NCI-H524 (cell line): Measurements from ENCODE around the gene FOXG1.
A peak's percentile ranks its signal among the peaks of the same experiment; 100 is the strongest.

ENCODE experiments used
- DNase-seq, 2 experiments: peaks; one replicate each; lab custom pipeline; 2025; lab: John Stamatoyannopoulos, UW

The FOXG1 gene

GRCh38 chr14:28774764-28775735 lies 8.5 kb downstream of the FOXG1 start:
- peak in 1 of 2 experiments; percentile 45 for DNase-seq

DNA sequence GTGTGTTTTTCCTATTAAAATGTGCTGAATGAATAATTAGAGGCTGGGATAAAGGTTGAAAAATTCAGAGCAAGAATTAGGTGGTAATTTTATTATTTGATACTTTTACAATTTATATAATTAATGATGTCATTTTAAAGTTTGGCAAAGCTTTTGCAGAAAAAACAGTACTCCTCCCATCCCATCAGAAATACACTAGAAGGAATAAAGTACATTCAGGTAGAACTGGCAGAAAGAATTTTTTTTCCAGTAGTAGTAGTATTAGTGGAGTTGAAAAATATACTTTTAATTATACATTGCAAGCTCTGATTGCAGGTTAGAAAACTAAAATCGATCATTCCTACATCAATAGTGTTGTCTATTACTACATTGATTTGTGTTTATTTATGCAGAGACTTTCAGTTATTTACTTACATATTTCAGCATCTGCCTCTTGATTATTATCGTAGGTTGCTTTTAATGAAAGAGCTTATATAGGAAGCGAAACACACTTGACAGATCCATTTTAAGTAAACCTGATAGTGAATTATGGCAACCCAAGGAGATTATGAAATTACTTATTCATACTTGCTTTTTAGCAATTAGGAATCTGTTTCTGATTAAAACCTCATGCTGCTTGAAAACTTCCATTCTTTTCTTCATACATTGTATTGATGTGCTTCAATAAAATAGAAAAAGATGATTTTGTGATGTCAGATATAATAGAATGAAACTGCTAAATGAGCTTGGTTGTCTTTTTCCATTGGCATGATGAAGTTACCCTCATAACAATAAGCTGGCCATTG lies 10.1 kb downstream of the FOXG1 start:
- no peak for DNase-seq

GRCh38 chr14:28777471-28778137 lies 11.0 kb downstream of the FOXG1 start:
- DNase-seq, result no peak

DNA sequence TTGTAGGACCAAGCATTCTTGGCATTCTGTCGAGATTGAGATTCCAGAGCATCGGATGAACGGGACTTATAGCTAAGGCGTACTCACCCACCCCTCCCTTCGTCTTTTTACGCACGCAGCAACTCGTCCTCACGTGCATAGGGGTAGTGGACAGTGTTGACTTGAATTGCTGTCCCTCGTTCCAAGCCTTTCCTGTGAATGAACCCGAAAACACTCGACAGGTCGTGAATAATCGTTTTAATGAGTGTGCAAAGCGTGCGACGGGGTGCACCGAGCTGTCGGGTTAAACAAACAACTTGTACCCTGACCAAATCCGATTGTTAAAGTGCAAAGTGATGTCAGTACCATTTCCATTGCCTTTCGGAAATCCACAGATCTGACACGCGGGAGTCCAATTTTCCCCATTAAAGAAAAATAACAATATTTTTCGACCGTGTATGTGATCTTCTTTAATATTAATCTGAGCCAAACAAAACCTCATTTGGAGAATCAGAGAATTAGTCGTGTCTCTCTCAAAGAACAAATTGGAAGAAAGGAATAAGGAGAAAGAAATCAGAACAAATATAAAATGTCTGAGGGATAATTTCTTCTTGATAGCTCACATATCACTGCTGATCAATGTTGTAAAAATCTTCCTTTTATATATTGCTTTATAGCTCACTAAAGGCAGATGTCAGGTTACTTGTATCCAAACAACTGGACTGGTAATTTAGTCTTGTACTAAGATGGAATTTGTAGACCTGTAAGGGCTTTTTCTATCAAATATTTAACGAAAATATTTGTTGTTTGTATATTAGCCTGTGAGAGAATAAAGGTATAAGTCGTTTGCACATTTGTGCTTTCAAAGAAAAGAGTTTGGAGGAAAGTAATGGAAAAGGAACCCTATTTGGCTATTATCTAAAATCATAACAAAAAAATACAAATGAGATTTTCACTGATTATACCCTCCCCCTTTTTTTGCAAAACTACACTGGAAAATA lies 11.8 kb downstream of the FOXG1 start:
- DNase-seq, result no peak

GRCh38 chr14:28779456-28779855 lies 12.9 kb downstream of the FOXG1 start:
- no peak for DNase-seq

GRCh38 chr14:28780843-28781820 lies 14.5 kb downstream of the FOXG1 start:
- no peak for DNase-seq

DNA sequence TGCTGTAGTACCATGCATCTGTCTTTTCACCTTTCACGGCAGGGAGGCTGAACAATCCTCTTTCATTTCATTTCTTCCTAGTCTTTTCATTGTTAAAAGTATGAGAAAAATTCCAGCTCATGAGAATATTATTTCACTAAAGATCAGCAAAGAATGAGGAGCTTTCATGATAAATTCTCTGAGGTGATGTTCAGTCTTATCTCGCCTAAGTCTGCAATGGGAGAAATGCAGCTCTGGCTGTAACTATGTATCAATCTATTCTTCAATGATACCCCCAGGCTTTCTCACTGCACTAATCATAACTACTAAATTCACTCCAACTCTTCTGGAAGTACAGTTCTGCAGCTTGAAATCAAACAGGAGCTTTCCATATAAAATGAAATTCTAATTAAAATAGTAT lies 15.7 kb downstream of the FOXG1 start:
- DNase-seq, result no peak

- no peak for DNase-seq
Measured at GRCh38 chr14:28783664-28784063, 17.1 kb downstream of the FOXG1 start.

- DNase-seq, result peak in 1 of 2 experiments; percentile 21
Measured at GRCh38 chr14:28784096-28785048, 17.8 kb downstream of the FOXG1 start.

GRCh38 chr14:28785096-28785952 lies 18.7 kb downstream of the FOXG1 start:
- DNase-seq, result peak in 1 of 2 experiments; percentile 71

- DNase-seq, result no peak
Measured at GRCh38 chr14:28807518-28807917, 40.9 kb downstream of the FOXG1 start.

GRCh38 chr14:28813810-28814209 lies 47.2 kb downstream of the FOXG1 start:
- DNase-seq, result peak in 1 of 2 experiments; percentile 25
